WTC11 (cell line): Measurements from ENCODE around the gene MGAT4A. TPM values are rescaled to one million over a fixed set of nuclear protein-coding genes. Genes with fewer than 3 reads are reported as not detected.

Source experiments
- ATAC-seq: fragments of 200-7000 bp; cut with Tn5 transposase; 2 replicates; pipeline ENCODE4 v1.10.0; 2021; ENCODE audit warnings: mild to moderate bottlenecking, moderate library complexity
- CTCF ChIA-PET: fragments of 300-600 bp; sonication (Branson Sonifier 250); formaldehyde crosslinking; loops from one replicate; lab custom pipeline; 2021; ENCODE audit warnings: antibody characterized with exemption; lab: Charles Lee
- POLR2A ChIA-PET: fragments of 350-600 bp; sonication (Branson Sonifier 250); formaldehyde crosslinking; loops from one replicate; lab custom pipeline; 2021; ENCODE audit warnings: antibody characterized with exemption; lab: Charles Lee
- DNase-seq: peaks from one replicate; pipeline ENCODE4 v3.0.0; 2021; ENCODE audit warnings: low spot score
- H3K27ac Mint-ChIP-seq: 2 replicates; pipeline ENCODE4 v1.8.0; 2021; ENCODE audit warnings: mixed read lengths
- H3K27me3 Mint-ChIP-seq: 2 replicates; pipeline ENCODE4 v1.8.0; 2021; ENCODE audit warnings: low read depth, mild to moderate bottlenecking, moderate library complexity, mixed read lengths
- H3K36me3 Mint-ChIP-seq: 2 replicates; pipeline ENCODE4 v1.8.0; 2021; ENCODE audit warnings: mixed read lengths
- H3K4me1 Mint-ChIP-seq: 2 replicates; pipeline ENCODE4 v1.8.0; 2022; ENCODE audit warnings: mixed read lengths
- H3K4me3 Mint-ChIP-seq: 2 replicates; pipeline ENCODE4 v1.8.0; 2021; ENCODE audit warnings: mild to moderate bottlenecking, moderate library complexity, mixed read lengths
- H3K9me3 Mint-ChIP-seq: 2 replicates; pipeline ENCODE4 v1.8.0; 2021; ENCODE audit warnings: mixed read lengths
- ESRRA ChIP-seq: sonication (generic); formaldehyde crosslinking; IDR thresholded peaks from 2 replicates; pipeline ENCODE4 v1.8.1; 2022; ENCODE audit warnings: mild to moderate bottlenecking, missing genetic modification reagents, borderline replicate concordance
- FOXJ3 ChIP-seq: sonication (generic); formaldehyde crosslinking; IDR thresholded peaks from 2 replicates; pipeline ENCODE4 v1.9.0; 2021; ENCODE audit warnings: missing genetic modification reagents, mild to moderate bottlenecking, borderline replicate concordance
- GRHL2 ChIP-seq: fragments of 250-450 bp; sonication (Bioruptor Pico); IDR thresholded peaks from 2 replicates; pipeline ENCODE4 v1.8.0; 2022; ENCODE audit warnings: mild to moderate bottlenecking, moderate library complexity; ENCODE audit not compliant: insufficient replicate concordance, severe bottlenecking
- GTF2I ChIP-seq: fragments of 250-450 bp; sonication (Bioruptor Pico); conservative IDR thresholded peaks from 2 replicates; pipeline ENCODE4 v1.4.0; 2021; ENCODE audit warnings: mild to moderate bottlenecking
- MXD4 ChIP-seq: fragments of 250-450 bp; sonication (Bioruptor Pico); IDR thresholded peaks from 2 replicates; pipeline ENCODE4 v1.8.0; 2021; ENCODE audit warnings: mild to moderate bottlenecking, moderate library complexity, borderline replicate concordance
- NFE2L1 ChIP-seq: sonication (generic); formaldehyde crosslinking; IDR thresholded peaks from 2 replicates; pipeline ENCODE4 v1.8.1; 2023; ENCODE audit warnings: missing genetic modification reagents
- PRRX2 ChIP-seq: fragments of 250-450 bp; sonication (Bioruptor Pico); IDR thresholded peaks from 2 replicates; pipeline ENCODE4 v1.8.0; 2021; ENCODE audit warnings: mild to moderate bottlenecking
- RORB ChIP-seq: fragments of 250-450 bp; sonication (Bioruptor Pico); IDR thresholded peaks from 2 replicates; pipeline ENCODE4 v1.9.0; 2021; ENCODE audit warnings: mild to moderate bottlenecking
- SMAD3 ChIP-seq: sonication (generic); formaldehyde crosslinking; IDR thresholded peaks from 2 replicates; pipeline ENCODE4 v1.8.0; 2022; ENCODE audit warnings: missing genetic modification reagents, mild to moderate bottlenecking, borderline replicate concordance
- SOX15 ChIP-seq: fragments of 250-450 bp; sonication (Bioruptor Pico); IDR thresholded peaks from 2 replicates; pipeline ENCODE4 v1.9.0; 2021; ENCODE audit warnings: mild to moderate bottlenecking
- TEAD4 ChIP-seq: sonication (generic); formaldehyde crosslinking; IDR thresholded peaks from 2 replicates; pipeline ENCODE4 v1.8.0; 2022; ENCODE audit warnings: mild to moderate bottlenecking, missing genetic modification reagents
- ZNF219 ChIP-seq: sonication (generic); formaldehyde crosslinking; IDR thresholded peaks from 2 replicates; pipeline ENCODE4 v1.8.0; 2023; ENCODE audit warnings: missing genetic modification reagents, mild to moderate bottlenecking, borderline replicate concordance
- ZNF232 ChIP-seq: sonication (generic); formaldehyde crosslinking; IDR thresholded peaks from 2 replicates; pipeline ENCODE4 v1.8.0; 2022; ENCODE audit warnings: mild to moderate bottlenecking, missing genetic modification reagents
- ZNF416 ChIP-seq: fragments of 250-450 bp; sonication (Bioruptor Pico); IDR thresholded peaks from 2 replicates; pipeline ENCODE4 v1.9.0; 2021; ENCODE audit warnings: mild to moderate bottlenecking, inconsistent platforms
- total RNA-seq: library from RNA; stranded (reverse); gene quantifications from 3 replicates; pipeline ENCODE4 v1.2.3, GENCODE V29; 2021
- TF ChIP-seq, protein P1 (sequence below): fragments of 250-450 bp; sonication (Bioruptor Pico); IDR thresholded peaks from 2 replicates; pipeline ENCODE4 v1.8.0; 2021; ENCODE audit warnings: mild to moderate bottlenecking
- TF ChIP-seq, protein P2 (sequence below): sonication (generic); formaldehyde crosslinking; IDR thresholded peaks from 2 replicates; pipeline ENCODE4 v1.8.1; 2022; ENCODE audit warnings: missing genetic modification reagents, borderline replicate concordance
- TF ChIP-seq, protein P3 (sequence below): fragments of 250-450 bp; sonication (Bioruptor Pico); IDR thresholded peaks from 2 replicates; pipeline ENCODE4 v1.9.0; 2021; ENCODE audit warnings: mild to moderate bottlenecking
- TF ChIP-seq, protein P4 (sequence below): fragments of 250-450 bp; sonication (Bioruptor Pico); IDR thresholded peaks from 2 replicates; pipeline ENCODE4 v2.1.2; 2022; ENCODE audit warnings: mild to moderate bottlenecking, moderate library complexity
- TF ChIP-seq, protein P5 (sequence below): sonication (generic); formaldehyde crosslinking; IDR thresholded peaks from 2 replicates; pipeline ENCODE4 v1.8.1; 2022; ENCODE audit warnings: mild to moderate bottlenecking, moderate library complexity, missing genetic modification reagents
- TF ChIP-seq, protein P6 (sequence below): sonication (generic); formaldehyde crosslinking; IDR thresholded peaks from 2 replicates; pipeline ENCODE4 v1.8.1; 2022; ENCODE audit warnings: mild to moderate bottlenecking, missing genetic modification reagents, moderate library complexity, borderline replicate concordance

The MGAT4A gene
- total RNA-seq, 1 experiment from 2014 or later, result 6.7 TPM

DNA sequence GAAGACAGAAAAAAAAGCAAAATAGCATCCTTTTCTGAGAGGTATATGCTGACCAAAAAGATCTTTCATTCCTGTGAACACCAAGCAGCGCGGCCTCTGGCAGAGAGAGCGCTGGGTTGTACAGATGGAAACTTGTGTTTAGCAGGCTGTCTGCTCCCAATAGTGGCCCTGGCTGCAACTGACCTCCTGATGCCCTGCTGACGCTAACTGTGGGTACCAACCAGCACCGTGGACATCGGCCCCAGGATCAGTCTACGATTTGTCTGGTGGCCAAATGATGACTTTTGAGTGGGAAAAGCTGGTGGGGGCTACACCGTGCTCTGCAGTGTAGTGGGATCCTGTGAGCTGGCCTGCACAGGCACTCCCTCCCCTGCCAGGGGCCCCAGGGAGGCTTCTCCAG lies 138.4 kb downstream of the MGAT4A start:
- TF ChIP-seq NFE2L1 (CRISPR knock-in tag) (no peak), ESRRA (CRISPR knock-in tag) (no peak), SMAD3 (CRISPR knock-in tag) (no peak), GTF2I (CRISPR knock-in tag) (no peak)
- TF ChIP-seq, protein P1, sequence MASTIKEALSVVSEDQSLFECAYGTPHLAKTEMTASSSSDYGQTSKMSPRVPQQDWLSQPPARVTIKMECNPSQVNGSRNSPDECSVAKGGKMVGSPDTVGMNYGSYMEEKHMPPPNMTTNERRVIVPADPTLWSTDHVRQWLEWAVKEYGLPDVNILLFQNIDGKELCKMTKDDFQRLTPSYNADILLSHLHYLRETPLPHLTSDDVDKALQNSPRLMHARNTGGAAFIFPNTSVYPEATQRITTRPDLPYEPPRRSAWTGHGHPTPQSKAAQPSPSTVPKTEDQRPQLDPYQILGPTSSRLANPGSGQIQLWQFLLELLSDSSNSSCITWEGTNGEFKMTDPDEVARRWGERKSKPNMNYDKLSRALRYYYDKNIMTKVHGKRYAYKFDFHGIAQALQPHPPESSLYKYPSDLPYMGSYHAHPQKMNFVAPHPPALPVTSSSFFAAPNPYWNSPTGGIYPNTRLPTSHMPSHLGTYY, result no peak
- peaks cover 14% of the 10 kb centered on the region for H3K36me3 Mint-ChIP-seq
- ATAC-seq, result no peak

DNA sequence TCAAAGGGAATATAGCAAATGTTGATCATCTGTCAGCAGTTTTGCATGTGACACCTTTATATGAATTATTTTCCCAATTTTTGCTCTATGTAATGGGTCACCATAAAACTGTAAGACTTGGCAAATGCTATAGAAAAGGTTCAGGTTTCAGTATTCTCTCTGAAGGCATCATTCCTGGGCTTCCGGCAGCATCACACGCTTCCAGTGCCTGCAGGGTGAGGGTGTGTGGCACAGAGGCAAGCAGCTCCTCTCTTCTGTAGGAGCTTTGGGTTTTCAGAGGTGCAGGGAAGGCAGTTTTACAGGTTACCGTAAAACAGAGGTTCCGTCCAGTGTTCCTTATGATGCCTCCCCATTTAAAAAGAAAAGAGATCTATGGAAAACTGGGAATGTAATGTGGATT lies 141.4 kb downstream of the MGAT4A start:
- no peak for TF ChIP-seq SOX15 (CRISPR knock-in tag)
- no peak for TF ChIP-seq ZNF219 (CRISPR knock-in tag)
- no peak for TF ChIP-seq FOXJ3 (CRISPR knock-in tag)
- TF ChIP-seq, protein P2, sequence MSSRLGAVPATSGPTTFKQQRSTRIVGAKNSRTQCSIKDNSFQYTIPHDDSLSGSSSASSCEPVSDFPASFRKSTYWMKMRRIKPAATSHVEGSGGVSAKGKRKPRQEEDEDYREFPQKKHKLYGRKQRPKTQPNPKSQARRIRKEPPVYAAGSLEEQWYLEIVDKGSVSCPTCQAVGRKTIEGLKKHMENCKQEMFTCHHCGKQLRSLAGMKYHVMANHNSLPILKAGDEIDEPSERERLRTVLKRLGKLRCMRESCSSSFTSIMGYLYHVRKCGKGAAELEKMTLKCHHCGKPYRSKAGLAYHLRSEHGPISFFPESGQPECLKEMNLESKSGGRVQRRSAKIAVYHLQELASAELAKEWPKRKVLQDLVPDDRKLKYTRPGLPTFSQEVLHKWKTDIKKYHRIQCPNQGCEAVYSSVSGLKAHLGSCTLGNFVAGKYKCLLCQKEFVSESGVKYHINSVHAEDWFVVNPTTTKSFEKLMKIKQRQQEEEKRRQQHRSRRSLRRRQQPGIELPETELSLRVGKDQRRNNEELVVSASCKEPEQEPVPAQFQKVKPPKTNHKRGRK (CRISPR knock-in tag), result no peak
- no peak for TF ChIP-seq TEAD4 (CRISPR knock-in tag)
- no peak for TF ChIP-seq RORB (CRISPR knock-in tag)
- TF ChIP-seq, protein P3, sequence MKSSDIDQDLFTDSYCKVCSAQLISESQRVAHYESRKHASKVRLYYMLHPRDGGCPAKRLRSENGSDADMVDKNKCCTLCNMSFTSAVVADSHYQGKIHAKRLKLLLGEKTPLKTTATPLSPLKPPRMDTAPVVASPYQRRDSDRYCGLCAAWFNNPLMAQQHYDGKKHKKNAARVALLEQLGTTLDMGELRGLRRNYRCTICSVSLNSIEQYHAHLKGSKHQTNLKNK (CRISPR knock-in tag), result no peak
- TF ChIP-seq, protein P4, sequence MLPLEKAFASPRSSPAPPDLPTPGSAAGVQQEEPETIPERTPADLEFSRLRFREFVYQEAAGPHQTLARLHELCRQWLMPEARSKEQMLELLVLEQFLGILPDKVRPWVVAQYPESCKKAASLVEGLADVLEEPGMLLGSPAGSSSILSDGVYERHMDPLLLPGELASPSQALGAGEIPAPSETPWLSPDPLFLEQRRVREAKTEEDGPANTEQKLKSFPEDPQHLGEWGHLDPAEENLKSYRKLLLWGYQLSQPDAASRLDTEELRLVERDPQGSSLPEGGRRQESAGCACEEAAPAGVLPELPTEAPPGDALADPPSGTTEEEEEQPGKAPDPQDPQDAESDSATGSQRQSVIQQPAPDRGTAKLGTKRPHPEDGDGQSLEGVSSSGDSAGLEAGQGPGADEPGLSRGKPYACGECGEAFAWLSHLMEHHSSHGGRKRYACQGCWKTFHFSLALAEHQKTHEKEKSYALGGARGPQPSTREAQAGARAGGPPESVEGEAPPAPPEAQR (CRISPR knock-in tag), result no peak
- no peak for TF ChIP-seq GRHL2 (CRISPR knock-in tag)
- no peak for TF ChIP-seq SMAD3 (CRISPR knock-in tag)
- TF ChIP-seq PRRX2, result no peak
- TF ChIP-seq, protein P1, result no peak
- TF ChIP-seq, protein P5, sequence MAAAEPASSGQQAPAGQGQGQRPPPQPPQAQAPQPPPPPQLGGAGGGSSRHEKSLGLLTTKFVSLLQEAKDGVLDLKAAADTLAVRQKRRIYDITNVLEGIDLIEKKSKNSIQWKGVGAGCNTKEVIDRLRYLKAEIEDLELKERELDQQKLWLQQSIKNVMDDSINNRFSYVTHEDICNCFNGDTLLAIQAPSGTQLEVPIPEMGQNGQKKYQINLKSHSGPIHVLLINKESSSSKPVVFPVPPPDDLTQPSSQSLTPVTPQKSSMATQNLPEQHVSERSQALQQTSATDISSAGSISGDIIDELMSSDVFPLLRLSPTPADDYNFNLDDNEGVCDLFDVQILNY (CRISPR knock-in tag), result no peak
- no peak for TF ChIP-seq ZNF232 (CRISPR knock-in tag)
- no peak for TF ChIP-seq ZNF416 (CRISPR knock-in tag)
- TF ChIP-seq, protein P6, sequence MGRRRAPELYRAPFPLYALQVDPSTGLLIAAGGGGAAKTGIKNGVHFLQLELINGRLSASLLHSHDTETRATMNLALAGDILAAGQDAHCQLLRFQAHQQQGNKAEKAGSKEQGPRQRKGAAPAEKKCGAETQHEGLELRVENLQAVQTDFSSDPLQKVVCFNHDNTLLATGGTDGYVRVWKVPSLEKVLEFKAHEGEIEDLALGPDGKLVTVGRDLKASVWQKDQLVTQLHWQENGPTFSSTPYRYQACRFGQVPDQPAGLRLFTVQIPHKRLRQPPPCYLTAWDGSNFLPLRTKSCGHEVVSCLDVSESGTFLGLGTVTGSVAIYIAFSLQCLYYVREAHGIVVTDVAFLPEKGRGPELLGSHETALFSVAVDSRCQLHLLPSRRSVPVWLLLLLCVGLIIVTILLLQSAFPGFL, result no peak
- TF ChIP-seq MXD4 (CRISPR knock-in tag), result no peak
- H3K4me1 Mint-ChIP-seq, result no peaks in the 10 kb centered on the region
- POLR2A ChIA-PET, result no interaction called here
- CTCF ChIA-PET, result interaction anchor here (1.8 kb wide), 1 partner anchor 12 kb away, joined by 8 read pairs; no protein-coding TSS in a partner anchor
- no peak overlapping the region; the same call in 1 of the 2 replicates for H3K27ac Mint-ChIP-seq
- H3K27me3 Mint-ChIP-seq, result no peaks in the 10 kb centered on the region
- DNase-seq, result no peak
- peaks cover 9% of the 10 kb centered on the region for H3K9me3 Mint-ChIP-seq
- ATAC-seq, result no peak
- H3K36me3 Mint-ChIP-seq, result peaks cover 12% of the 10 kb centered on the region
- H3K4me3 Mint-ChIP-seq, result no peak overlapping the region

More for the DNA sequence above, 138.4 kb downstream of the MGAT4A start:
- H3K4me1 Mint-ChIP-seq, result no peaks in the 10 kb centered on the region
- DNase-seq, result no peak
- CTCF ChIA-PET, result no interaction called here
- H3K27ac Mint-ChIP-seq, result no peak overlapping the region
- H3K9me3 Mint-ChIP-seq, result peaks cover 9% of the 10 kb centered on the region
- no peak overlapping the region for H3K4me3 Mint-ChIP-seq
- POLR2A ChIA-PET, result no interaction called here
- no peaks in the 10 kb centered on the region for H3K27me3 Mint-ChIP-seq
